Gastrocnemius medialis (tissue), 4 donors: ENCODE results near the gene COX20.

Source experiments
- POLR2A ChIP-seq, 2 donors: fragments of 450-650 bp; IDR thresholded peaks; one replicate each; pipeline ENCODE4 v1.6.1; 2017; ENCODE audit warnings: antibody characterized with exemption in 2 of 2, mild to moderate bottlenecking in 2 of 2, moderate library complexity in 2 of 2
- TF ChIP-seq, protein P1 (sequence below), 5 experiments: fragments of 450-650 bp in 3 of 5; fragments of 200-600 bp in 2 of 5; sonication (generic) in 2 of 5; IDR thresholded peaks in 4 of 5; conservative IDR thresholded peaks in 1 of 5; 1 replicate in 4 of 5; 2 replicates in 1 of 5; pipeline ENCODE4 v1.5.1; 2016 to 2019; ENCODE audit warnings: antibody characterized with exemption in 5 of 5, mild to moderate bottlenecking in 3 of 5, moderate library complexity in 3 of 5

GRCh38 chr1:244788493-244789275, 46.8 kb upstream of the COX20 start:
- TF ChIP-seq, protein P1, sequence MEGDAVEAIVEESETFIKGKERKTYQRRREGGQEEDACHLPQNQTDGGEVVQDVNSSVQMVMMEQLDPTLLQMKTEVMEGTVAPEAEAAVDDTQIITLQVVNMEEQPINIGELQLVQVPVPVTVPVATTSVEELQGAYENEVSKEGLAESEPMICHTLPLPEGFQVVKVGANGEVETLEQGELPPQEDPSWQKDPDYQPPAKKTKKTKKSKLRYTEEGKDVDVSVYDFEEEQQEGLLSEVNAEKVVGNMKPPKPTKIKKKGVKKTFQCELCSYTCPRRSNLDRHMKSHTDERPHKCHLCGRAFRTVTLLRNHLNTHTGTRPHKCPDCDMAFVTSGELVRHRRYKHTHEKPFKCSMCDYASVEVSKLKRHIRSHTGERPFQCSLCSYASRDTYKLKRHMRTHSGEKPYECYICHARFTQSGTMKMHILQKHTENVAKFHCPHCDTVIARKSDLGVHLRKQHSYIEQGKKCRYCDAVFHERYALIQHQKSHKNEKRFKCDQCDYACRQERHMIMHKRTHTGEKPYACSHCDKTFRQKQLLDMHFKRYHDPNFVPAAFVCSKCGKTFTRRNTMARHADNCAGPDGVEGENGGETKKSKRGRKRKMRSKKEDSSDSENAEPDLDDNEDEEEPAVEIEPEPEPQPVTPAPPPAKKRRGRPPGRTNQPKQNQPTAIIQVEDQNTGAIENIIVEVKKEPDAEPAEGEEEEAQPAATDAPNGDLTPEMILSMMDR (IDR thresholded peaks at IDR 0.05 in 4 of 5, conservative IDR thresholded peaks at IDR 0.05 in 1 of 5), result no peak
- no peak for TF ChIP-seq POLR2A (IDR thresholded peaks at IDR 0.05)
